ENCODE results near the gene ARHGEF12.

DNA sequence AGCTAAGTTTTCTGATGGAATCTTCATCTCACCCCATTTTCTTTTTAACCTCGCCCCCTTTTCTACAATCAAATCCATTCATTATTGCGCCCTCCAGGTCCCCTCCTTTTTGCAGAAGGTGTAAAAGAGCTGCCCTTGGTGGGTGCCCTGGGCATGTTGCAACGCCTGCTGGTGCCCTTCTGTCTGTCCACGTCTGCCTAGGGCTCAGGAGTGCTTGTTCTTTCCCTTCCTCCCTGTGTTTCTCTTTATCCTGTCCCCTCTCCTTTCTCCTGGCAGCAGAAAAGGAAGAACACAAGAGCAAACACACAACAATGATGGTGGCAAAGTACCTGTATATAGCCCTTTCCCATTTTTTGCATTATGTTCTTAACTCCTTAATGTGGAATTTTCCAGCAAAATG, 17.3 kb upstream of the ARHGEF12 start:
- TF ChIP-seq GATA2 (IDR thresholded peaks at IDR 0.05; ENCODE audit: low read depth, low read length), result no peak
- TF ChIP-seq GATA3 (IDR thresholded peaks at IDR 0.05; ENCODE audit: low read depth, low read length), result no peak

All from SH-SY5Y (cell line).